Measurements from ENCODE around the gene TBRG4. TPM values are rescaled to one million over a fixed set of nuclear protein-coding genes. Genes with fewer than 3 reads are reported as not detected.
A peak's percentile ranks its signal among the peaks of the same experiment; 100 is the strongest.

Gene TBRG4
- total RNA-seq, 1 experiment from 2014 or later, result 234 TPM

- Histone ChIP-seq H3K4me3 (ENCODE audit: insufficient read depth, low read depth, low read length) (no peak overlapping the region), H3K27me3 (ENCODE audit: control insufficient read depth, insufficient read depth, low read length) (no peaks in the 10 kb centered on the region), H3K36me3 (replicated peaks; ENCODE audit: control insufficient read depth, insufficient read depth, low read length) (no peaks in the 10 kb centered on the region)
- no peak for DNase-seq
Measured at GRCh38 chr7:45132708-45133320, 21.3 kb upstream of the TBRG4 start.

DNA sequence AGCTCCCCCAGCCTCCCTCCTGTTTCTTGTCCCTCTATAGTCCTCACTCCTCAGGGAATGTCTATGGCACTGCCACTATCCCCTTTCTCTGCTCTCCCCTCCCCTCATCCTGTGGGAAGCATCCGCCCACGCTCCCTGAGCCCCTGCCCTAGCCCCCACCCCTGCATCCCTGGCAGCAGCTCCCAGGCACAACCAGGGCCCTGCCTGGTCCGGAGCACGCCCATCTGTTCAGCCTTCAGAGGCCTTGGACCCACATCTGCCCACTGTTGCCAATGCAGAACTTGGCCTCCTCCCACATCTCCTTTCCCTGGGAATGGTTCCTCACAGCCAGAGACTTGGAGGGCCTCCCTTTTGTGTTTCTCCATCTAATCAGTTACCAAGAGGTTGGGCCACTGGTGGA lies 20.4 kb upstream of the TBRG4 start:
- no peaks in the 10 kb centered on the region for H3K36me3 ChIP-seq (replicated peaks; ENCODE audit: control insufficient read depth, insufficient read depth, low read length)
- no peaks in the 10 kb centered on the region for H3K27me3 ChIP-seq (ENCODE audit: control insufficient read depth, insufficient read depth, low read length)
- no peak overlapping the region for H3K4me3 ChIP-seq (ENCODE audit: insufficient read depth, low read depth, low read length)
- DNase-seq, result peak; percentile 46

- Histone ChIP-seq H3K27me3 (ENCODE audit: control insufficient read depth, insufficient read depth, low read length) (no peaks in the 10 kb centered on the region), H3K36me3 (replicated peaks; ENCODE audit: control insufficient read depth, insufficient read depth, low read length) (no peaks in the 10 kb centered on the region), H3K4me3 (ENCODE audit: insufficient read depth, low read depth, low read length) (no peak overlapping the region)
- DNase-seq, result no peak
Measured at GRCh38 chr7:45130910-45131309, 19.4 kb upstream of the TBRG4 start.

DNA sequence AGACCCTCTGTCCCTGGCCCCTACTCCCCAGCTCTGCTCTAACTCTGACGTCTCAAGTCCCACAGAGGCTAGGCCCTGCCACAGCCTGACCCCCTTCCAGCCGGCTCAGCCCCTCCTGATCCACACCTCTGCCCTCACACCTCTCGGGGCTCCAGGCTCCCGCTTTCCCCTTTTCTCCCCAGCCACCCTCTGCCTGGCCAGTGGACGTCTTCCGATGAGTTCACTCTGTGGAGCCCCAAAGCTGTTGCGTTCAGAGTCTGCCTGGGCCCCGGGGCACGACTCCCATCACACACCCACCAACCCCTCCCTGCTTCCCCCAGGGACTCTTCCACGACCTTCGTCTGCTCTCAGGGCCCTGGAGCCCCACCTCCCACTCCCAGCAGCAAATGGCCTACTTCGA lies 18.4 kb upstream of the TBRG4 start:
- no peak for DNase-seq
- H3K4me3 ChIP-seq (ENCODE audit: insufficient read depth, low read depth, low read length), result no peak overlapping the region
- H3K36me3 ChIP-seq (replicated peaks; ENCODE audit: control insufficient read depth, insufficient read depth, low read length), result no peaks in the 10 kb centered on the region
- H3K27me3 ChIP-seq (ENCODE audit: control insufficient read depth, insufficient read depth, low read length), result no peaks in the 10 kb centered on the region

GRCh38 chr7:45129181-45129800 lies 17.8 kb upstream of the TBRG4 start:
- no peak overlapping the region for H3K4me3 ChIP-seq (ENCODE audit: insufficient read depth, low read depth, low read length)
- no peaks in the 10 kb centered on the region for H3K36me3 ChIP-seq (replicated peaks; ENCODE audit: control insufficient read depth, insufficient read depth, low read length)
- DNase-seq, result peak; percentile 38
- H3K27me3 ChIP-seq (ENCODE audit: control insufficient read depth, insufficient read depth, low read length), result no peaks in the 10 kb centered on the region

GRCh38 chr7:45126920-45127319 lies 15.4 kb upstream of the TBRG4 start:
- Histone ChIP-seq H3K36me3 (replicated peaks; ENCODE audit: control insufficient read depth, insufficient read depth, low read length) (no peaks in the 10 kb centered on the region), H3K4me3 (ENCODE audit: insufficient read depth, low read depth, low read length) (no peak overlapping the region), H3K27me3 (ENCODE audit: control insufficient read depth, insufficient read depth, low read length) (no peaks in the 10 kb centered on the region)
- no peak for DNase-seq

DNA sequence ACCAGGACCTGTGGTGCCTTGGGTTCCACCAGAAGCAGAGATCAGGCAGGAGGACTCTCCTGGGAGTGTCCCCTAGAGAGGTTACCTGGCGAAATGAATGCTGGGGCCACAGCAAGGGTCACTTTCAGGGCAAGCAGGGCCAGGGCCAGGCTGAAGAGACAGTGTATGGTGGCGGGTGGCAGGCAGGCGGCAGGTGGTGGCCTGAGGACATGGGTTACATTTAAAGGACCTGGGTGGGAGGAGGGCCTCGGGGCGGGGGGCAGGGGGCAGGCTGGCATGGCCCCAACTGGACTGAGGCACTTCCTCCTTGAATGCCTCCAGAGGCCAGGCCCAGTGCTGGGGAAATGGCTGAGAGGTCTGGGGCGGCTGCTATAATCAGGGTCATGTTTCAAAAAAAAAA lies 14.7 kb upstream of the TBRG4 start:
- H3K36me3 ChIP-seq (replicated peaks; ENCODE audit: control insufficient read depth, insufficient read depth, low read length), result no peaks in the 10 kb centered on the region
- H3K27me3 ChIP-seq (ENCODE audit: control insufficient read depth, insufficient read depth, low read length), result no peaks in the 10 kb centered on the region
- DNase-seq, result no peak
- H3K4me3 ChIP-seq (ENCODE audit: insufficient read depth, low read depth, low read length), result no peak overlapping the region

GRCh38 chr7:45125193-45125904 lies 13.9 kb upstream of the TBRG4 start:
- H3K27me3 ChIP-seq (ENCODE audit: control insufficient read depth, insufficient read depth, low read length), result no peaks in the 10 kb centered on the region
- H3K36me3 ChIP-seq (replicated peaks; ENCODE audit: control insufficient read depth, insufficient read depth, low read length), result no peaks in the 10 kb centered on the region
- H3K4me3 ChIP-seq (ENCODE audit: insufficient read depth, low read depth, low read length), result no peak overlapping the region
- DNase-seq, result no peak

GRCh38 chr7:45123913-45124710 lies 12.6 kb upstream of the TBRG4 start:
- H3K27me3 ChIP-seq (ENCODE audit: control insufficient read depth, insufficient read depth, low read length), result no peaks in the 10 kb centered on the region
- no peaks in the 10 kb centered on the region for H3K36me3 ChIP-seq (replicated peaks; ENCODE audit: control insufficient read depth, insufficient read depth, low read length)
- H3K4me3 ChIP-seq (ENCODE audit: insufficient read depth, low read depth, low read length), result no peak overlapping the region
- DNase-seq, result peak; percentile 86

DNA sequence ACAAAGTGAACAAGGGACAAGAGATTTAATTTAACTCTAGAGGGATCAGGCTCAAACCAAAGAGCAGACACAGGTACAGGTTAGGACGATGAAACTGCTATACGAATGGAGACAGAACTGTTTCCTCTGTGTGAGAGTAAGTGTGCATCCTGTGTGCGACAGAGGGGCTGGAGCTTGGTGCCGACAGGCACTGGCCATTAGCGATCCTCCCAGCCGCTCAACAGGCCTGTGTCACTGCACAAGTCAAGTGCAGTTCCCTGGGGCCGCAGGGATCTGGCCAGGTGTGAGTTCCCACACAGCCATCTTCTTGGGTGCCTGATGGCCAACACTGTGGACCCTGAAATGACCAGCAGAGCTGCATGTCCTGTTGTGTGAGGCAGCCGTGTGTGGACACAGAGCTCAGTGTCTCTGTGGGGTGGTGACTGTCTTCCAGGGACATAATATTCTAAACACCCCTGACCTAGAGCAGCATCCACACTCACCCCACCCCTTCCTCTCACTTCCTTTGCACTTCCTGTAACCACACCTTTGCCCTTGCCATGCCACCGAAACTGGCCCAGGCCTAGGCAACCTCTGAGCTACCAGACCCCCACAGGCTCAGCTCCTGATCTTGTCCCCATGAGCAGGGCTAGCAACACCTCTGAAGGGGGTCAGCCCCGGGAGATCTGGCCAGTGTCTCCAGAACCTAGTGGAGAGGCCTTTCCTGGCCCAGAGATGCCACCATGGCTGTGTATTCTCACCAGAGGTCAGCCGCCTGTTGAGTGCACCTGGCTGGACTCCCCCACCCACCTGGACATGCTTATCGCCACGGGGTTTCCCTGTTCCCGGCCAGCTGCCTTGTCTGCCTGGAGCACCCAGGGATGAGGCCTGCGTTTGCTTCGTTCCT lies 11.7 kb upstream of the TBRG4 start:
- peak; percentile 37 for DNase-seq
- Histone ChIP-seq H3K36me3 (replicated peaks; ENCODE audit: control insufficient read depth, insufficient read depth, low read length) (no peaks in the 10 kb centered on the region), H3K4me3 (ENCODE audit: insufficient read depth, low read depth, low read length) (no peak overlapping the region), H3K27me3 (ENCODE audit: control insufficient read depth, insufficient read depth, low read length) (no peaks in the 10 kb centered on the region)

DNA sequence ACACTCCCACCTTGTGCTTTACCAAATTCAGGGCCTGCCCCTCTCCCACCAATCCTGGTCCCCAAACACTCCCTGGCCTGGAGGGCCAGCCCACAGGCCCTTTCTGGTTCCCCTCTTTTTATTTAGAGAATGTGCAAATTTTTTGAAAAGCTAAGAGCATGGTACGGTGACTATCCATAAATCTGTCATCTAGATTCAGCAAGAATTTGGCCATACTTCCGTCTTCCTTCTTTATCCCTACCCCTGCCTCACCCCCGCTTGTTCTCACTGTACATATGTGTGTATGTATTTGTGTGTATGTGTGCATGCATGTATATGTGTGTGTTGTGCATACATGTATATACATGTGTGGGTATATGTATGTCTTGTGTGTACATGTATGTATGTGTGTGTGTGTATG lies 8.1 kb upstream of the TBRG4 start:
- Histone ChIP-seq H3K4me3 (ENCODE audit: insufficient read depth, low read depth, low read length) (no peak overlapping the region), H3K36me3 (replicated peaks; ENCODE audit: control insufficient read depth, insufficient read depth, low read length) (no peaks in the 10 kb centered on the region), H3K27me3 (ENCODE audit: control insufficient read depth, insufficient read depth, low read length) (no peaks in the 10 kb centered on the region)
- no peak for DNase-seq

GRCh38 chr7:45118889-45119331 lies 7.4 kb upstream of the TBRG4 start:
- DNase-seq, result no peak
- no peak overlapping the region for H3K4me3 ChIP-seq (ENCODE audit: insufficient read depth, low read depth, low read length)
- no peaks in the 10 kb centered on the region for H3K27me3 ChIP-seq (ENCODE audit: control insufficient read depth, insufficient read depth, low read length)
- no peaks in the 10 kb centered on the region for H3K36me3 ChIP-seq (replicated peaks; ENCODE audit: control insufficient read depth, insufficient read depth, low read length)

DNA sequence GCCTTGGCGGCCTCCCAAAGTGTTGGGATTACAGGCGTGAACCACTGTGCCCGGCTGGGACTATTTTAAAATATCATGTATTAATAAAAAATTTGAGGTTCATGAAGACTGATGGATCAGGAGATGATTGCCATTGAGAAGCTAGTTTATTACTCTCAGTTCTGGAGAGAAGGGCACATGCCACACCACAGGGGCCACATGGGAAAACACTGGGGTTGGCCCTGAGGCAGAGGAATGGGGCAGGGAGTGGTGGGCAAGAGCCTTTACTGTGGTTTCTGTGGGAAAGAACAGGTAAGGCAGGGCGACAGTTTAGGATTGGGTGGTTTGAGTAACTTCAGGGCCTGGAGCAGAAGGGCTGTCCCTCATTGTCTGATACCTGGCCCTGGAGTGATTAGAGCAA lies 6.8 kb upstream of the TBRG4 start:
- no peaks in the 10 kb centered on the region for H3K36me3 ChIP-seq (replicated peaks; ENCODE audit: control insufficient read depth, insufficient read depth, low read length)
- DNase-seq, result no peak

DNA sequence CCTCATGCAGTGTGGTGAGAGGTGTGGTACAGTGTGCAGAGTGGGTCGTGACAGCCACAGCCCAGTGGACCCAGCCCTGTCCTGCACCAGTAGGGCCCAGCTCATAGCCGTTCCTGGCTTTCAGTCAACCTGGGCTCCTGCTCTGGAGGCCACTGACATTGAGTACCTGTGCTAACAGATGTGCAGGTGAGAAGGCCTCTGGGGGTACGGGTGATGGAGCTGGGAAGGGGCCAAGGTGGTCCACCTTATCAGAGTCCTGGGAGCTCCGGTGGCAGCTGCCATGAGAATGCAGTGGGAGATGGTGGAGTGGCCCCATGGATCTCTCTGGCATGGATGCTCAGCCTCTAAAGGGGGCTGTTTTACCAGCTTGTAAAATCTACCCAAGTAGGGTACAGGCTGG lies 6.1 kb upstream of the TBRG4 start:
- no peak for DNase-seq
- Histone ChIP-seq H3K36me3 (replicated peaks; ENCODE audit: control insufficient read depth, insufficient read depth, low read length) (no peaks in the 10 kb centered on the region), H3K27me3 (ENCODE audit: control insufficient read depth, insufficient read depth, low read length) (no peaks in the 10 kb centered on the region), H3K4me3 (ENCODE audit: insufficient read depth, low read depth, low read length) (no peak overlapping the region)

More for the DNA sequence above, 6.8 kb upstream of the TBRG4 start:
- Histone ChIP-seq H3K27me3 (ENCODE audit: control insufficient read depth, insufficient read depth, low read length) (no peaks in the 10 kb centered on the region), H3K4me3 (ENCODE audit: insufficient read depth, low read depth, low read length) (no peak overlapping the region)
